ENCODE data around the gene CD36.
"Not testable (repeated sequence)": the region's sequence is repeated elsewhere in the genome, so short reads cannot be mapped to it uniquely, and the experiment has no call there.

The CD36 gene

DNA sequence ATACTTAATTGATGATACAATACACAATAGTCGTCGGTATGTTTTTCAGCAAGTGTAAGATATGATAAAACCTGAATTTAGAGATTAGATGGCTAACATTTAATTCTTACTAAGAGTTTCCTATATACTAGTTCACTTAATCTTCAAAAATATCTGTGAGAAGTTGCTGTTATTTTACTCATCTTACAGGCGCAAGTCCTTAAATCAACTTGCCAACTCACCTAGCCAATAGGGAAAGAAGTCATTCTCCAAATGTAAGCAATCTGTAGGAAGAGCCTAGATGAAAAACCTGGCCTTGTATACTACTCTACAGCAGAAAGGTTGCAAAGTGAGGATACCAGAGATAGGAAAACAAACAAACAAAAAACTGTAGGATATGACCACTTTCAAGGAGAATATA, 10.6 kb downstream of the CD36 start:
- DNase-seq (ENCODE audit: extremely low read depth in 1 of 2, low read depth in 1 of 2): no peak

DNA sequence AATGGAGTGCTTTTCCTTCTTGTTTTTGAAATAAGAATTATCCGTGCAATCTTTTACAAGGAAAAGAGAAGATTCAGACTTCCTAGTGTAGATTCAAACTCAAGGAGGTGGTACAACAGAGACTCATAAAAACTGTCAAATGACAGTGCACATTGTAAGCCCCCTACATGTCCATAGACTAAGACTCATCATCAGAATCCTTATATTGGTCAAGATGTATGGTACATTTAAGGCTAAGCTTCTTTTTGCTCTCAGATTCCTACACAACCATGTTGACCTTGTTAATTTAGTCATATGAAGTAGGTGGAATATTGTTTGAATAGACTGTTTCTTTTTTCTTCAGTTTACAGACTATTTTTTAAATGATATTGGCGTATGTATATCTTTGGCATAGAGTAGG, 11.6 kb downstream of the CD36 start:
- DNase-seq (ENCODE audit: extremely low read depth in 1 of 2, low read depth in 1 of 2): no peak

DNA sequence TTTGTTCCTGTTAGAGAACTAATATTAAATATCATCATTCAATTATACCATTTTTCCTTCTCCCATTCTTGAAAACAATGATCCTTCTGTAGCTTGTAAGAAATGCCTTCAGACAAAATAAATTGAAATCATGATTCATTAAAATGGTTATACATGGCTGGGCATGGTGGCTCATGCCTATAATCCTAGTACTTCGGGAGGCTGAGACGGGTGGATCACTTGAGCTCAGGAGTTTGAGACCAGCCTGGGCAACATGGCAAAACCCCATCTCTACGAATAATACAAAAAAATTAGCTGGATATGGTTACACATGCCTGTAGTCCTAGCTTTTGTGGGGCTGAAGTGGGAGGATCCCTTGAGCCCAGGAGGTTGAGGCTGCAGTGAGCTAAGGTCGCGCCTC, 13.0 kb downstream of the CD36 start:
- no peak for DNase-seq (ENCODE audit: extremely low read depth in 1 of 2, low read depth in 1 of 2)

DNA sequence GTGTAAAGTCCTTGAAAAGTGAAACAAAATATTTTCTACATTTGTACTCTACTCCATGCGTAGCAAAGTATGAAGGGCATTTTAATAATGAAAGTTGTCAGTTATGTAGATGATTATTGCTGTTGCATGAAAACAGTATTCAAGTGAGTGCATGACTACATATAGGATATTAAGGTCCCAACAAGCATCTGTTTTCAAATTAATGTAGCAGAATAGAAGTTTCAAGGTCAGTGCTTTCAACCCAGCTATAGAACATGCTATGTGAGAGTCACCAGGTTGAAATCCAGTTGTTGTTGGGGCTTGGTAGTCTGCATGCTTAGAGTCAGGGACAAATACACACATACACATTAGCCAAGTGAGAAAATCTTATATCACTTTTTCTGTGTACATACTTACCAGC, 14.8 kb downstream of the CD36 start:
- DNase-seq (ENCODE audit: extremely low read depth in 1 of 2, low read depth in 1 of 2): no peak

GRCh38 chr7:80654887-80655340, 16.5 kb downstream of the CD36 start:
- DNase-seq (ENCODE audit: extremely low read depth in 1 of 2, low read depth in 1 of 2): no peak

- DNase-seq (ENCODE audit: extremely low read depth in 1 of 2, low read depth in 1 of 2): no peak
Measured at GRCh38 chr7:80656029-80656428, 17.6 kb downstream of the CD36 start.

- no peak for DNase-seq (ENCODE audit: extremely low read depth in 1 of 2, low read depth in 1 of 2)
Measured at GRCh38 chr7:80659120-80660055, 20.9 kb downstream of the CD36 start.

DNA sequence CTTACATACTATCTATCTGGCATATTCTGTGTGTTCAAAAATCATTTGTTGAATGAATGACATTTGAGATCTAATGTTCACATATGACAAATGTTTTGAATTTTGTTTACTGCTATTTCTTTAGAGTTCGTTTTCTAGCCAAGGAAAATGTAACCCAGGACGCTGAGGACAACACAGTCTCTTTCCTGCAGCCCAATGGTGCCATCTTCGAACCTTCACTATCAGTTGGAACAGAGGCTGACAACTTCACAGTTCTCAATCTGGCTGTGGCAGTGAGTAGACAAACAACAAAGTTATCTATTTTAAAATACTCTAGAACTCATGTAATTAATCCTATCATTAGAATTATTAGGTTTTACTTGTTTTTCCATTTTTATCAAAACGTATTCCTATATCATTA, 22.5 kb downstream of the CD36 start:
- no peak for DNase-seq (ENCODE audit: extremely low read depth in 1 of 2, low read depth in 1 of 2)

DNA sequence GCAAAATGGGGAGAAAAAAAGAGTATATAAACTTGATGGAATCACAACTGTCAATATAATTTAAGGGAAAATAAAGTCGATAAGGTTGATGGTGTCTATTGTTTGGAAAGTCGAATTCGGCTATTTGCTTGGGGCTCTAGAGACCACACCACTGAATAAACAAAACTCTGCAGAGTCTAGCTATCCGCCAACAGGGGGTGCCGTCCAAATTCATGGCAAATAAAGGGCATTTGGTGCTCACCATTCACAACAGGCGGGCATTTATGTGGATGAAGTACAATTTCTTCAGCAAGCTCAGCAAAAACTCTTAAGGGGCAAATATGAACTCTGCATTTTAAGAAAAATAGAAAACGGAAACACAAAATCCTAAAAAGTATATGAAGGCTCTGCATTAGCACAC, 23.3 kb downstream of the CD36 start:
- DNase-seq (ENCODE audit: extremely low read depth in 1 of 2, low read depth in 1 of 2): no peak

DNA sequence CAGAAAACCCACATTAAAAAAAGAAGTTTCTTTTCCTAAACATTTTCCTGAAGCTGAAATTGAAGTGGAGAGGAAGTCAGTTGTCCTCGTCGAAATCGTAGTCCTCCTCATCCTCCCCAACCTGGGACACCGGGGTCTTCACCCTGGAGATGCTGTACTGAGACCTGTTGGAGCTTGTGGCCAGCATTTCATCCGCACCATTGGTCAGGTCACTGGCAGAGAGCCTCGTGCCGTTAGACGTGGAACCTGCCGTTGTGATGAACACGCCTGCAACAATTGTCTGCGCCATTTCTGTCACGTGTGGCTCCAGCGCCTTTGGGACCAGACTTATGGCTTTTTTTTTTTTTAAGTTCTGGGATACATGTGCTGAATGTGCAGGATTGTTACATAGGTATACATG, 23.8 kb downstream of the CD36 start:
- DNase-seq (ENCODE audit: extremely low read depth in 1 of 2, low read depth in 1 of 2): no peak

GRCh38 chr7:80665526-80665925, 27.1 kb downstream of the CD36 start:
- no peak for DNase-seq (ENCODE audit: extremely low read depth in 1 of 2, low read depth in 1 of 2)

GRCh38 chr7:80666376-80666775, 27.9 kb downstream of the CD36 start:
- no peak for DNase-seq (ENCODE audit: extremely low read depth in 1 of 2, low read depth in 1 of 2)

GRCh38 chr7:80669367-80669766, 30.9 kb downstream of the CD36 start:
- not testable (repeated sequence) for DNase-seq (ENCODE audit: extremely low read depth in 1 of 2, low read depth in 1 of 2)

GRCh38 chr7:80671744-80672143, 33.3 kb downstream of the CD36 start:
- no peak for DNase-seq (ENCODE audit: extremely low read depth in 1 of 2, low read depth in 1 of 2)

GRCh38 chr7:80675090-80675489, 36.6 kb downstream of the CD36 start:
- DNase-seq (ENCODE audit: extremely low read depth in 1 of 2, low read depth in 1 of 2): no peak

GRCh38 chr7:80676404-80676803, 38.0 kb downstream of the CD36 start:
- DNase-seq (ENCODE audit: extremely low read depth in 1 of 2, low read depth in 1 of 2): no peak

DNA sequence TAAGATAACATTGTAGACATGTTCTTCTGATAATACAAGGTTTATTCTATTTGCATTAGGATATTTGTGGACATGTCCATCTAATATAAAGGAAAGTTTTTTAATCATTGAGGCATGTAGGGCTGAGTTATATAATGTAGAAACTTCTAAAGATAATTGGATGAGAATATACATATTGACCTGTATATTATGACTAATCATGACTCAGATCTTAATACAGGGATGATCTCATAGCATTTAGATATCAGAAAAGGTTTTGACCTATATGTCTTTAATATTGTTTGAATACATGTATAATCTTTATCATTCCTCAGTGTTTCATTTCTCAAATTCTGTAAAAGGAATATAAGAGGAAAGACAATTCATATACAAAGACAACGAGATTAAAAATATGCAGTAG, 39.2 kb downstream of the CD36 start:
- no peak for DNase-seq (ENCODE audit: extremely low read depth in 1 of 2, low read depth in 1 of 2)

- DNase-seq (ENCODE audit: extremely low read depth in 1 of 2, low read depth in 1 of 2): no peak
Measured at GRCh38 chr7:80678707-80679106, 40.3 kb downstream of the CD36 start.

DNA sequence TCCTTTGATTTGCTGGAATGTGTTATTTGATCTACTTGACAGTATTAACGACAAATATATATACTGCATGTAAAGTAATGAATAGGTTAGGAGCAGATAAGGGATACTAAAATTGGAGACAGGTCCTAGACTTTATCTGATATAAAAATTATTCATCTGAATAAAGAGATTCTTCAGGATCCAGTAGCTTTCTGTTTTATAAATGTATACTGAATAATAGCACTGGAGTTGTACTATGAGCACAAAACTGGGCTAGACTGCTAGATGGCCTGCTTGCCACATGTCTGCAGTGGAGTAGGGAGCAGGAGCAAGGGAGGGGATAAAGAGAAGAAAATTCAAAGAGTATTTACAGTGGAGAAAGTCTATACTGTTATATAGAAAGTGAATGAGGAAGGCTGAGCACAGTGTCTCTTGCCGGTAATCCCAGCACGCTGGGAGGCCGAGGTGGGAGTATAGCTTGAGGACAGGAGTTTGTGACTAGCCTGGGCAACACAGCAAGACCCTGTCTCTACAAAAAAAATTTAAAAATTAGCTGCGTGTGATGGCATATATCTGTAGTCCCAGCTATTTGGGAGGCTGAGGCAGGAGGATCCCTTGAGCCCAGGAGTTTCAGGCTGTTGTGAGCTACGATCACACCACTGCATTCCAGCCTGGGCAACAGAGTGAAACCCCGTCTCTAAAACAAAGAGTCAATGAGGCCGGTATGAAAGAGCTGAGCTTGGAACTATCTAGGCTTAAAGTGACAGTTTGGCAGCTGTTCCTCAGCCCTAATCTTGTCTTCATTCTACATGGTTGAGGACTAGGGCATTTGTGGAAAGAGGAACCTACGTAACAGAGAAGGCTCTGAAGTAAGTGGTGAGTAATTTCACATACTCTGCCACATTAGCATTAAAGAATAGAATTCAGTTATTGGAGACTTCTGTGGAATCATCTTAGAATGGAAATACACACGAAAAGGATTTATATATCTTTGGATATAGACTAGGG, 41.8 kb downstream of the CD36 start:
- DNase-seq (ENCODE audit: extremely low read depth in 1 of 2, low read depth in 1 of 2): no peak

DNA sequence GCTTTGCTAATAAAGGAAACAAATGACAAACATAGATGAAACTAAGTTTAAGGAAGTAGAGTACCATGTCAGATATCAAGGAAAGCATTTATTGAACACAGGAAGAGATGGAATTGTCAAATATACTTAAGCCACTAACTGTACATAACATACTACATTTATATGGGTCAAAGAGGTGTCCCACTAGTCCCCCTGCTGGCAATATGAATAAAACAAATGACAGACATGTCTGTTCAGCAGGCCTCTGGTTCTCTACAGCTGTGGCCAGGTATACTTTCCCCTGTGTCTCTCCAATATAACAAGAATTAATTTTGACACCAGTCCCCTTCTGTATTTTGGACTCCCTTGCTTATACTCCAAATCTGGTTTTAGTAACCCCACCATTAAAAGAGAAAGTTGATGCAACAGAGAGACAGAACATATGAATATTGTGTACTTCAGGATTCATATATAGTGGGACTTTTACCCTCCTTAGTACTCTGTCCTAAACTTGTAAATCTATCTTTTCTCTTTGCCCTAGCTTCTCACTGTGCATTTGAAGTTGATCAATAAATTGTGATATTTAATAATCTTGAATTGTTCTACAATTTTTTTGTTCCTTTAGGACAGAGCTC, 42.9 kb downstream of the CD36 start:
- no peak for DNase-seq (ENCODE audit: extremely low read depth in 1 of 2, low read depth in 1 of 2)

GRCh38 chr7:80682744-80683143, 44.3 kb downstream of the CD36 start:
- DNase-seq (ENCODE audit: extremely low read depth in 1 of 2, low read depth in 1 of 2): no peak

All from activated CD8-positive, alpha-beta memory T cell treated with anti-CD3 and anti-CD28 coated beads for 1 hour (primary cell).